Endodermal cell (in vitro differentiated cells): ENCODE measurements around the gene MEGF10. TPM values are rescaled to one million over a fixed set of nuclear protein-coding genes. Genes with fewer than 3 reads are reported as not detected.

Experiments used
- DNase-seq: peaks from one replicate; pipeline ENCODE4 v3.0.0-alpha.2; 2017
- H3K27ac ChIP-seq: 2 replicates; pipeline ENCODE4 v1.5.1; 2013; ENCODE audit warnings: mild to moderate bottlenecking, low read depth, low read length, moderate library complexity
- H3K27me3 ChIP-seq: 2 replicates; pipeline ENCODE4 v1.6.1; 2013; ENCODE audit warnings: mild to moderate bottlenecking, low read length, moderate library complexity; ENCODE audit not compliant: insufficient read depth, control insufficient read depth, poor library complexity, severe bottlenecking
- H3K36me3 ChIP-seq: 2 replicates; pipeline ENCODE4 v1.7.0; 2013; ENCODE audit warnings: mild to moderate bottlenecking, low read length, moderate library complexity; ENCODE audit not compliant: control insufficient read depth, insufficient read depth
- H3K4me1 ChIP-seq: one replicate; pipeline ENCODE4 v1.7.0; 2013; ENCODE audit warnings: low read length; ENCODE audit not compliant: control insufficient read depth, insufficient read depth
- H3K4me3 ChIP-seq: 2 replicates; pipeline ENCODE4 v1.5.1; 2013; ENCODE audit warnings: mild to moderate bottlenecking, low read length, moderate library complexity
- H3K9ac ChIP-seq: 2 replicates; pipeline ENCODE4 v1.6.1; 2013; ENCODE audit warnings: mild to moderate bottlenecking, low read length, moderate library complexity; ENCODE audit not compliant: poor library complexity, severe bottlenecking; ENCODE audit errors: extremely low read depth
- H3K9me3 ChIP-seq: 2 replicates; pipeline ENCODE4 v1.6.1; 2013; ENCODE audit warnings: mild to moderate bottlenecking, low read length, moderate library complexity; ENCODE audit not compliant: control insufficient read depth
- H3K27ac Mint-ChIP-seq: 2 replicates; pipeline ENCODE4 v1.8.0; 2020; ENCODE audit warnings: mixed read lengths
- H3K27me3 Mint-ChIP-seq: 2 replicates; pipeline ENCODE4 v1.8.0; 2021; ENCODE audit warnings: mild to moderate bottlenecking, mixed read lengths; ENCODE audit not compliant: insufficient read depth
- H3K36me3 Mint-ChIP-seq: 2 replicates; pipeline ENCODE4 v1.8.0; 2020; ENCODE audit warnings: low read depth, mixed read lengths
- H3K4me1 Mint-ChIP-seq: 2 replicates; pipeline ENCODE4 v1.8.0; 2020; ENCODE audit warnings: mixed read lengths
- H3K4me3 Mint-ChIP-seq: 2 replicates; pipeline ENCODE4 v1.8.0; 2020; ENCODE audit warnings: mild to moderate bottlenecking, moderate library complexity, mixed read lengths
- H3K9me3 Mint-ChIP-seq: 2 replicates; pipeline ENCODE4 v1.8.0; 2020; ENCODE audit warnings: mild to moderate bottlenecking, mixed read lengths
- CTCF ChIP-seq: fragments of 200-600 bp; sonication (generic); conservative IDR thresholded peaks from 2 replicates; pipeline ENCODE4 v1.5.0; 2021; ENCODE audit warnings: antibody characterized with exemption, mild to moderate bottlenecking
- WGBS, 2 experiments: methylation state at CpG; one replicate each; pipeline versions ENCODE4 v1.1.5 to v1.1.7; 2013; ENCODE audit warnings: missing lambda C conversion rate in 2 of 2, mixed read lengths in 1 of 2; ENCODE audit not compliant: insufficient coverage in 1 of 2, insufficient read length in 1 of 2; 5-methylcytosine and 5-hydroxymethylcytosine counted together
- total RNA-seq, 2 donors: library from RNA; stranded (reverse); fragmentation: NEBNext Ultra II Directional in 1 of 2; extraction: Animal tissue kit (Norgen Biotek cat#: 25700) in 1 of 2; gene quantifications; 2 replicates in 1 of 2; 3 replicates in 1 of 2; pipeline ENCODE4 v1.2.1, GENCODE V29; 2021

The MEGF10 gene
- total RNA-seq, 2 donors from 2014 or later: 12.7 to 17.7 TPM

- Mint-ChIP-seq H3K27ac (no peak overlapping the region), H3K4me3 (no peak overlapping the region), H3K9me3 (peaks cover 3% of the 10 kb centered on the region), H3K4me1 (peaks cover 13% of the 10 kb centered on the region), H3K36me3 (peaks cover 31% of the 10 kb centered on the region), H3K27me3 (no peaks in the 10 kb centered on the region)
- Histone ChIP-seq H3K36me3 (peaks cover 11% of the 10 kb centered on the region), H3K4me1 (no peaks in the 10 kb centered on the region), H3K9ac (no peak overlapping the region), H3K27ac (no peak overlapping the region), H3K9me3 (no peaks in the 10 kb centered on the region), H3K4me3 (no peak overlapping the region), H3K27me3 (no peaks in the 10 kb centered on the region)
- no peak for DNase-seq
- TF ChIP-seq CTCF: no peak
- 94 to 100% methylated on average over 1 of the region's 1 CpG for WGBS, 2 experiments
Measured at GRCh38 chr5:127343866-127344265, 53.3 kb downstream of the MEGF10 start.

GRCh38 chr5:127344931-127345330 is 54.3 kb downstream of the MEGF10 start:
- no peaks in the 10 kb centered on the region for H3K4me1 ChIP-seq
- peaks cover 7% of the 10 kb centered on the region for H3K36me3 ChIP-seq
- DNase-seq: no peak
- Mint-ChIP-seq H3K4me3 (no peak overlapping the region), H3K27ac (no peak overlapping the region), H3K9me3 (peaks cover 3% of the 10 kb centered on the region), H3K4me1 (peaks cover 13% of the 10 kb centered on the region), H3K36me3 (peaks cover 28% of the 10 kb centered on the region), H3K27me3 (no peaks in the 10 kb centered on the region)
- no peak overlapping the region for H3K9ac ChIP-seq
- WGBS, 2 experiments: 89 to 91% methylated on average over 3 of the region's 3 CpGs
- no peak overlapping the region for H3K27ac ChIP-seq
- H3K27me3 ChIP-seq: no peaks in the 10 kb centered on the region
- H3K4me3 ChIP-seq: no peak overlapping the region
- TF ChIP-seq CTCF: no peak
- no peaks in the 10 kb centered on the region for H3K9me3 ChIP-seq

- DNase-seq: no peak
- H3K27ac Mint-ChIP-seq: no peak overlapping the region
- peaks cover 2% of the 10 kb centered on the region for H3K36me3 Mint-ChIP-seq
- H3K4me3 Mint-ChIP-seq: no peak overlapping the region
- H3K27ac ChIP-seq: no peak overlapping the region
- H3K36me3 ChIP-seq: no peaks in the 10 kb centered on the region
- no peak overlapping the region for H3K9ac ChIP-seq
- peaks cover 11% of the 10 kb centered on the region for H3K4me1 ChIP-seq
- no peaks in the 10 kb centered on the region for H3K27me3 ChIP-seq
- 80 to 99% methylated on average over 2 to 4 of the region's 4 CpGs for WGBS, 2 experiments
- no peaks in the 10 kb centered on the region for H3K9me3 Mint-ChIP-seq
- no peak overlapping the region for H3K4me3 ChIP-seq
- H3K4me1 Mint-ChIP-seq: peaks cover 20% of the 10 kb centered on the region
- TF ChIP-seq CTCF: no peak
- no peaks in the 10 kb centered on the region for H3K27me3 Mint-ChIP-seq
- no peaks in the 10 kb centered on the region for H3K9me3 ChIP-seq
Measured at GRCh38 chr5:127351418-127351817, 60.8 kb downstream of the MEGF10 start.
